Activated CD8-positive, alpha-beta T cell treated with anti-CD3 and anti-CD28 coated beads for 36 hours (primary cell): ENCODE measurements around the gene HOGA1. TPM values are rescaled to one million over a fixed set of nuclear protein-coding genes. Genes with fewer than 3 reads are reported as not detected.

Experiments
- ATAC-seq: fragments of 200-7000 bp; cut with Tn5 transposase; one replicate; pipeline ENCODE4 v1.10.0; 2021; ENCODE audit warnings: mild to moderate bottlenecking, moderate library complexity
- CTCF ChIA-PET: fragments of 350-600 bp; sonication (Branson Sonifier 250); formaldehyde crosslinking; loops from one replicate; lab custom pipeline; 2021; ENCODE audit warnings: antibody characterized with exemption; lab: Charles Lee
- POLR2A ChIA-PET: fragments of 350-600 bp; sonication (Branson Sonifier 250); formaldehyde crosslinking; loops from one replicate; lab custom pipeline; 2021; ENCODE audit warnings: antibody characterized with exemption; lab: Charles Lee
- DNase-seq: peaks from one replicate; pipeline ENCODE4 v3.0.0-alpha.2; 2020
- H3K27ac Mint-ChIP-seq: one replicate; pipeline ENCODE4 v1.8.0; 2021; ENCODE audit warnings: mild to moderate bottlenecking, mixed read lengths
- H3K27me3 Mint-ChIP-seq: one replicate; pipeline ENCODE4 v1.8.0; 2021; ENCODE audit warnings: mixed read lengths
- H3K36me3 Mint-ChIP-seq: one replicate; pipeline ENCODE4 v1.8.0; 2021; ENCODE audit warnings: low read depth, mixed read lengths
- H3K4me1 Mint-ChIP-seq: one replicate; pipeline ENCODE4 v1.8.0; 2021; ENCODE audit warnings: low read depth, mixed read lengths
- H3K4me3 Mint-ChIP-seq: one replicate; pipeline ENCODE4 v1.8.0; 2021; ENCODE audit warnings: mild to moderate bottlenecking, moderate library complexity, mixed read lengths
- H3K9me3 Mint-ChIP-seq: one replicate; pipeline ENCODE4 v1.8.0; 2021; ENCODE audit warnings: mixed read lengths
- intact Hi-C: fragments of 100-400 bp; cut with micrococcal nuclease; formaldehyde crosslinking; loops from one replicate; pipeline ENCODE4 v1.10.0; 2022
- total RNA-seq, 2 experiments: library from RNA; stranded (reverse); gene quantifications; one replicate each; pipeline ENCODE4 v1.2.3, GENCODE V29; 2021
- TF ChIP-seq, protein P1 (sequence below): fragments of 200-600 bp; IDR thresholded peaks from one replicate; pipeline ENCODE4 v1.8.0; 2022; ENCODE audit warnings: antibody characterized with exemption, mild to moderate bottlenecking

HOGA1 gene
- total RNA-seq, 2 experiments from 2014 or later, result not detected

DNA sequence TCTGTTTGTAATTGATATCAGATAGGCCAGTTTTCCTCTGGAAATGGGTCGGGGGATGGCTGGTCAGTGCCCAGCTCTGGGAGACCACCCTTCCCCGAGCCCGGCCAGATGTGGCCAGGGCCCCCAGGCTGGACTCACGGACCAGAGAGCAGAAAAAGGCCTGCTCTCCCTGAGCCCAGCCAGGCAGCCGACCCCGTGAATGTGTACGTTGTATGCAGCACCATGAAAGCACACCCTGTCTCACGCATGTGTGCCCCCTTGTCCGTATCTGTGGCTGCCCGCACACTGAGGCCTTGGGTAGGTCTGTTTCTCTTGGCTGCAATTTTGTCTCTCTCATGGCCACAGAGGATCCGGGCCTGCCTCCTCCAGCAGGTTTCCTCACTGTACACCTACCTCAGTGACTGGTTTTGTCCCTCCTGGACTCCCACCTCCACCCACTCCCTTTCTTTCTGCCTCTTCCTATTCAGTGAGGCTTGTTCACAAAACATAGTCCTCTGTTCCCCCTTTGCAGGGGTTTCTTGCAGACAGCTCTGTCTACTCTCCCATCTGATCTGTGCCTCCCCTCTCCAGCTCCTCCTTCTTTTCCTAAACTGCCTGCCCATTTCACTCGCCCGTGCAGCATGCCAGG, 35.2 kb upstream of the HOGA1 start:
- CTCF ChIA-PET, result interaction anchor here (0.6 kb wide), 1 partner anchor 15 kb away, joined by 3 read pairs; no protein-coding TSS in a partner anchor
- Mint-ChIP-seq H3K4me1 (peaks cover 2% of the 10 kb centered on the region), H3K36me3 (no peaks in the 10 kb centered on the region), H3K27me3 (no peaks in the 10 kb centered on the region), H3K27ac (no peak overlapping the region), H3K9me3 (no peaks in the 10 kb centered on the region), H3K4me3 (no peak overlapping the region)
- intact Hi-C loops, result no loop called here
- TF ChIP-seq, protein P1, sequence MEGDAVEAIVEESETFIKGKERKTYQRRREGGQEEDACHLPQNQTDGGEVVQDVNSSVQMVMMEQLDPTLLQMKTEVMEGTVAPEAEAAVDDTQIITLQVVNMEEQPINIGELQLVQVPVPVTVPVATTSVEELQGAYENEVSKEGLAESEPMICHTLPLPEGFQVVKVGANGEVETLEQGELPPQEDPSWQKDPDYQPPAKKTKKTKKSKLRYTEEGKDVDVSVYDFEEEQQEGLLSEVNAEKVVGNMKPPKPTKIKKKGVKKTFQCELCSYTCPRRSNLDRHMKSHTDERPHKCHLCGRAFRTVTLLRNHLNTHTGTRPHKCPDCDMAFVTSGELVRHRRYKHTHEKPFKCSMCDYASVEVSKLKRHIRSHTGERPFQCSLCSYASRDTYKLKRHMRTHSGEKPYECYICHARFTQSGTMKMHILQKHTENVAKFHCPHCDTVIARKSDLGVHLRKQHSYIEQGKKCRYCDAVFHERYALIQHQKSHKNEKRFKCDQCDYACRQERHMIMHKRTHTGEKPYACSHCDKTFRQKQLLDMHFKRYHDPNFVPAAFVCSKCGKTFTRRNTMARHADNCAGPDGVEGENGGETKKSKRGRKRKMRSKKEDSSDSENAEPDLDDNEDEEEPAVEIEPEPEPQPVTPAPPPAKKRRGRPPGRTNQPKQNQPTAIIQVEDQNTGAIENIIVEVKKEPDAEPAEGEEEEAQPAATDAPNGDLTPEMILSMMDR, result no peak
- POLR2A ChIA-PET, result no interaction called here
- DNase-seq (no peak), ATAC-seq (no peak)

DNA sequence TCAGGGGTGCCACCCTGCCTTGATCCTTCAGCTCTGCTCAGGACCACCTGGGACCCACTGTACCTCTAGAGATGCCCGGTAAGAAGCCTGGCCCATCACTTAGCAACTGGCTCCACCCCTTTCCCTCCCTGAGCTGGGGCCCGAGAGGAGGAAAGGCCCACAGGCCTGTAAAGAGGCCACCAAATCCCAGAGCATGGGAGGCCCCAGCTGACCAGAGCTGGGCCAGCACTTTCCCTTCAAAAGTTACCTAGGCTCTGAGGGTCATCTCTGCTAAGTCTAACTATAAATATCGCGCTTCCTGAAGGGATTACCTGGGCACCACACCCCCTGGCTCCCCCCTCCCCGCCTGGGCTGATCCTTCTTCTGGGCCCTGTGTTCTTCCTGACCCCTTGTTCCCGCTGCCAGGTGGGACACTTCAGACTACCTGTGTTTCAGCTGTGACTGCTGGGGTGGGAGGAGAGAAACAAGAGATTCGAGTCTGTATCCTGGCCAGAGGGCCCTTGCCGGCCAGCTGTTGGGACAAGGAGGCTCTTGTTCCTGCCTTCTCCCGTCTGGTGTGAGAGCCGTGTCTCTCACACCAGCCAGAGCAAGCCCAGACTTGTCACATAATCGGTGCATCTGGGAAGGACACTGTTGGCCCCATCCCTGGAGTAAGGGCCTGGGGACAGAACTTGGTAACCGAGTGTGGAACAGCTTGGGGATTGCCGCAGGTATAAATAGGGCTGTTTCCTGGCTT, 34.4 kb upstream of the HOGA1 start:
- intact Hi-C loops, result loop anchor here (2.0 kb wide), 1 partner anchor 85 kb away; no protein-coding TSS in a partner anchor
- H3K36me3 Mint-ChIP-seq, result no peaks in the 10 kb centered on the region
- POLR2A ChIA-PET, result interaction anchor here (0.7 kb wide), 1 partner anchor 60 kb away, joined by 3 read pairs; no protein-coding TSS in a partner anchor

DNA sequence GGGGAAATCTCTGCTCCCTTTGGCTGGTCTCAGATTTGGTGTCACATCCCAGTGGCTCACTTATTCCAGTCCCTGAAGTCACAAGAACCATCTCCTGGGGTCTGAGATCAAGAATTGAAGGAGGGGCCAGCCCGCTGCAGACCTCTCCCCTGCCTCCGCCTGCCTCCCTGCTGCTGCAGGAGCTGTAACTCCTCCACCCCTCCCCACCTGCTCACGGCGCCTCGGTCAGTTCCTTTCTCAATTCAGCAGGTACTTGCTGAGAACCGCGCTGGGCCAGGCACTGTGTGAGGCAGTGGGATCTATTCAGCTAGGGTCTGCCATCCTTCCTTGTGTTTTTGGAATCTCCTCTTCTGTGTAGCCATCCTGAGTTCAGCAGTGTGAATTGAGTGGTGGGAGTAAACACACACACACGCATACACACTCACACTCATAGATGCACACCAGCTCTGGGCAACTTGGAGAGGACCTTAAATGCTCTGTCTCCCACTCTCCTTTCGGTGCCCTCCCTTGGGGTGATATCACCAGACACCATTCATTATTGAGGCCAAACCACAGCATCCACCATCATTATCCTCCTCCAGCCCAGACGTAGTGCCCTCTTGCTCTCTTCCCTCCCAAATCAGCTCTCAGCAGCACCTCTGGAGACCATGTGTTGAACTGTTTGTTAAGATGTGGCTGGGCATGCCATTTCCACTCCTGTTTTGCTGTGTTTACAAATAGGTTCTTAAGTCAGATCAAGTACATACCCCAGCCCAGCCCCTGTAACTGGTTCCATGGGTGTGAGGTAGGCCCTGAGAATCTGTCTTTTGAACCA, 33.6 kb upstream of the HOGA1 start:
- H3K27me3 Mint-ChIP-seq, result no peaks in the 10 kb centered on the region
- H3K36me3 Mint-ChIP-seq, result no peaks in the 10 kb centered on the region
- TF ChIP-seq, protein P1, result no peak
- no peak for ATAC-seq
- ChIA-PET CTCF (interaction anchor here (0.8 to 1.9 kb wide), 2 partner anchors 15 to 22 kb away, joined by 3 to 6 read pairs; partner anchors contain the start of gene ANKRD2), POLR2A (interaction anchor here (0.7 kb wide), 1 partner anchor 60 kb away, joined by 3 read pairs; no protein-coding TSS in a partner anchor)
- no peak overlapping the region for H3K4me3 Mint-ChIP-seq
- no peak for DNase-seq
- H3K9me3 Mint-ChIP-seq, result no peaks in the 10 kb centered on the region
- H3K27ac Mint-ChIP-seq, result no peak overlapping the region
- intact Hi-C loops, result loop anchor here (2.0 kb wide), 1 partner anchor 86 kb away; no protein-coding TSS in a partner anchor
- H3K4me1 Mint-ChIP-seq, result no peaks in the 10 kb centered on the region

More for the DNA sequence above, 34.4 kb upstream of the HOGA1 start:
- no peak for DNase-seq
- Mint-ChIP-seq H3K4me1 (peaks cover 1% of the 10 kb centered on the region), H3K27ac (no peak overlapping the region), H3K27me3 (no peaks in the 10 kb centered on the region), H3K4me3 (no peak overlapping the region), H3K9me3 (no peaks in the 10 kb centered on the region)
- no peak for ATAC-seq
- CTCF ChIA-PET, result interaction anchor here (0.8 to 1.9 kb wide), 2 partner anchors 15 to 23 kb away, joined by 3 to 6 read pairs; partner anchors contain the start of gene ANKRD2
- TF ChIP-seq, protein P1, result no peak

DNA sequence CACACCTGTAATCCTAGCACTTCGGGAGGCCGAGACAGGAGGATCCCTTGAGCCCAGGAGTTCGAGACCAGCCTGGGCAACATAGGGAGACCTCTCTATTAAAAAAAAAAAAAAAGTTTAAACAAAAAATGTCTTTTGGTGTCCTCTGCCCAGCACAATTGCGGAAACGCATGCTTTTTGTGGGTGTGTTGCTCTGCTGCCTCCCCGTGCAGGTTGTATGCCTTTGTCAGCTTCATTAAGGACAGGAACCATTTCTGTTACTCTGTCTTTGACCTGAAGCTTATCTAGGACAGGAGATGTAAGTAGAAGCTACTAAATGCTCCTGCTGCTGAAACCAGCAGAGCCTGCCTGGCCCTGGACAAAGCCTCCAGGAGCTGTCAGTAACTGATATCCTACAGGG, 32.9 kb upstream of the HOGA1 start:
- no peaks in the 10 kb centered on the region for H3K9me3 Mint-ChIP-seq
- POLR2A ChIA-PET, result no interaction called here

More for the DNA sequence above, 32.9 kb upstream of the HOGA1 start:
- no peaks in the 10 kb centered on the region for H3K27me3 Mint-ChIP-seq
- H3K4me1 Mint-ChIP-seq, result no peaks in the 10 kb centered on the region
- DNase-seq, result no peak
- H3K27ac Mint-ChIP-seq, result no peak overlapping the region
- CTCF ChIA-PET, result interaction anchor here (1.9 to 3.9 kb wide), 4 partner anchors 12 to 90 kb away, joined by 6 to 21 read pairs (median 13); partner anchors contain the start of gene ANKRD2
- no peaks in the 10 kb centered on the region for H3K36me3 Mint-ChIP-seq
- H3K4me3 Mint-ChIP-seq, result no peak overlapping the region
- TF ChIP-seq, protein P1, result no peak
- intact Hi-C loops, result loop anchor here (2.0 kb wide), 1 partner anchor 86 kb away; no protein-coding TSS in a partner anchor
- ATAC-seq, result no peak
